Right lobe of liver (tissue), 6 donors: ENCODE measurements around the gene SV2B. TPM values are rescaled to one million over a fixed set of nuclear protein-coding genes. Genes with fewer than 3 reads are reported as not detected.

Source experiments
- ATAC-seq, 4 donors: fragments of 200-7000 bp; cut with Tn5 transposase; one replicate each; pipeline ENCODE4 v1.9.1; 2020; ENCODE audit warnings: mild to moderate bottlenecking in 4 of 4, moderate library complexity in 4 of 4
- DNase-seq, 3 donors: peaks; one replicate each; pipeline ENCODE4 v3.0.0-alpha.2; 2020
- H3K27ac ChIP-seq, 3 donors: fragments of 200-600 bp; one replicate each; pipeline ENCODE4 v1.8.0; 2022
- H3K27me3 ChIP-seq, 2 donors: fragments of 200-600 bp; one replicate each; pipeline ENCODE4 v1.8.0; 2022
- H3K36me3 ChIP-seq, 4 donors: fragments of 200-600 bp; sonication (generic) in 1 of 4; one replicate each; pipeline versions ENCODE4 v1.5.1 to v1.8.0; 2017 to 2022; ENCODE audit warnings: control low read depth in 1 of 4
- H3K4me1 ChIP-seq, 4 donors: fragments of 200-600 bp; sonication (generic) in 1 of 4; one replicate each; pipeline versions ENCODE4 v1.5.1 to v1.8.0; 2017 to 2022; ENCODE audit warnings: control low read depth in 1 of 4
- H3K4me3 ChIP-seq, 3 donors: fragments of 200-600 bp; one replicate each; pipeline ENCODE4 v1.8.0; 2022
- H3K9me3 ChIP-seq, 4 donors: fragments of 200-600 bp; sonication (generic) in 1 of 4; one replicate each; pipeline versions ENCODE4 v1.5.1 to v1.8.0; 2017 to 2022; ENCODE audit warnings: control low read depth in 1 of 4
- POLR2A ChIP-seq: fragments of 450-650 bp; IDR thresholded peaks from one replicate; pipeline ENCODE4 v1.6.1; 2017; ENCODE audit warnings: antibody characterized with exemption, mild to moderate bottlenecking
- WGBS: methylation state at CpG from one replicate; pipeline ENCODE4 v1.1.6; 2018; ENCODE audit warnings: low coverage, low lambda C conversion rate; ENCODE audit not compliant: insufficient coverage; ENCODE audit errors: missing lambda C conversion rate; 5-methylcytosine and 5-hydroxymethylcytosine counted together
- intact Hi-C, 2 donors: fragments of 100-400 bp; cut with DNase I; formaldehyde crosslinking; loops; one replicate each; pipeline versions ENCODE4 v1.11.2 to v1.14.1; 2022
- total RNA-seq, 6 experiments: library from RNA; depleted of rRNA in 2 of 6; stranded (reverse); fragments of >200 nt in 2 of 6; fragmentation: NEBNext Ultra II Directional in 3 of 6; extraction: Animal tissue kit (Norgen Biotek cat#: 25700) in 3 of 6; gene quantifications; one replicate each; pipeline versions ENCODE4 v1.1.0 to v1.2.4, GENCODE V29; 2016 to 2023
- TF ChIP-seq, protein P1 (sequence below), 4 donors: fragments of 200-600 bp in 3 of 4; fragments of 450-650 bp in 1 of 4; IDR thresholded peaks; one replicate each; pipeline versions ENCODE4 v1.5.1 to v1.8.0; 2016 to 2022; ENCODE audit warnings: antibody characterized with exemption in 4 of 4, mild to moderate bottlenecking in 2 of 4
- donor health status: DM: no; HTN: yes; CAD: no.
- donor health status: DM: no; HTN: no; CAD: no.
- donor health status: DM: no; HTN: no; CAD: no.
- donor health status: DM: no; HTN: yes; CAD: no.
- donor health status: DM: no; HTN: yes; CAD: no.

SV2B gene
- total RNA-seq, 6 experiments from 2014 or later = 0.06 to 0.81 (median 0.18) TPM; not detected in 1

GRCh38 chr15:91223863-91224262 lies 123.8 kb downstream of the SV2B start:
- Histone ChIP-seq H3K36me3 (no peaks in the 10 kb centered on the region), H3K9me3 (no peaks in the 10 kb centered on the region), H3K4me3 (no peak overlapping the region), H3K4me1 (peaks cover 0 to 6% (median 0%) of the 10 kb centered on the region in 4 donors), H3K27me3 (no peaks in the 10 kb centered on the region), H3K27ac (no peak overlapping the region)
- TF ChIP-seq POLR2A = no peak
- TF ChIP-seq, protein P1, sequence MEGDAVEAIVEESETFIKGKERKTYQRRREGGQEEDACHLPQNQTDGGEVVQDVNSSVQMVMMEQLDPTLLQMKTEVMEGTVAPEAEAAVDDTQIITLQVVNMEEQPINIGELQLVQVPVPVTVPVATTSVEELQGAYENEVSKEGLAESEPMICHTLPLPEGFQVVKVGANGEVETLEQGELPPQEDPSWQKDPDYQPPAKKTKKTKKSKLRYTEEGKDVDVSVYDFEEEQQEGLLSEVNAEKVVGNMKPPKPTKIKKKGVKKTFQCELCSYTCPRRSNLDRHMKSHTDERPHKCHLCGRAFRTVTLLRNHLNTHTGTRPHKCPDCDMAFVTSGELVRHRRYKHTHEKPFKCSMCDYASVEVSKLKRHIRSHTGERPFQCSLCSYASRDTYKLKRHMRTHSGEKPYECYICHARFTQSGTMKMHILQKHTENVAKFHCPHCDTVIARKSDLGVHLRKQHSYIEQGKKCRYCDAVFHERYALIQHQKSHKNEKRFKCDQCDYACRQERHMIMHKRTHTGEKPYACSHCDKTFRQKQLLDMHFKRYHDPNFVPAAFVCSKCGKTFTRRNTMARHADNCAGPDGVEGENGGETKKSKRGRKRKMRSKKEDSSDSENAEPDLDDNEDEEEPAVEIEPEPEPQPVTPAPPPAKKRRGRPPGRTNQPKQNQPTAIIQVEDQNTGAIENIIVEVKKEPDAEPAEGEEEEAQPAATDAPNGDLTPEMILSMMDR (IDR thresholded peaks at IDR 0.05) = no peak
- DNase-seq (no peak), ATAC-seq (no peak)
- intact Hi-C loops = loop anchor here in 1 of 2 donors (5.0 kb wide), 1 partner anchor 167 kb away; no protein-coding TSS in a partner anchor
- WGBS = 61% methylated on average over 3 of the region's 3 CpGs

DNA sequence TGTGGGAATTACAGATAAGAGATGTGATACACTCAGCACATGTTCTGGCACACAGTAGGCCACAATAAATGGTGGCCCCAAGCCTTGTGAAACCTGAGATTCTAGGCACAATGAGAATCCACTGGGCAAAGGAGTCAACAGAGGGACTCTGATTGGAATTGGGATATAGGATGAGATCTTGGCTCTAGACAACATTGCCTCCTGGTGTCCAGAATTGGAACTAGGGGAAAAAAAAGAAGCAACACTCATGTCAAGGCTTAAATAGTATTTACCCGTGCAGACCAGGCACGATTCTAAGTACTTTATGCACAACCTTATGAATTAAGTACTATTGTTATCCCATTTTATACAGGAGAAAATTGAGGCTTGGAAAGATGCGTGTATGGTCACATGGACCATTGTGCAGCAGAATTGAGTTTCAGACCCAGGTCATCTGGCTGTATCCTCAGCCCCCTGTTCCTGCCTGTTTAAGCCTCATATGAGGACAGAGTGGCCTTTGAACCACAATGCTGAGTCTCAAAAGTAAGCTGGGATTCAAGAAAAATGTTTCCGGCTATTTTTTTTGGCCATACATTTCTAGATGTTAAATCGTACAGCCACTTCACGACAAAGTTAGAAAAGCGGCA lies 124.8 kb downstream of the SV2B start:
- Histone ChIP-seq H3K27ac (no peak overlapping the region), H3K9me3 (no peaks in the 10 kb centered on the region), H3K27me3 (no peaks in the 10 kb centered on the region), H3K36me3 (no peaks in the 10 kb centered on the region), H3K4me1 (peaks cover 0 to 6% (median 0%) of the 10 kb centered on the region in 4 donors), H3K4me3 (no peak overlapping the region)
- DNase-seq = no peak
- intact Hi-C loops = loop anchor here (5.0 kb wide), 1 partner anchor 168 kb away; no protein-coding TSS in a partner anchor
- TF ChIP-seq, protein P1 (IDR thresholded peaks at IDR 0.05) = peak; percentile 68 to 84 (median 78)
- TF ChIP-seq POLR2A = no peak
- ATAC-seq = peak; percentile 75 to 85 (median 76)
- WGBS = 53% methylated on average over 7 of the region's 7 CpGs

DNA sequence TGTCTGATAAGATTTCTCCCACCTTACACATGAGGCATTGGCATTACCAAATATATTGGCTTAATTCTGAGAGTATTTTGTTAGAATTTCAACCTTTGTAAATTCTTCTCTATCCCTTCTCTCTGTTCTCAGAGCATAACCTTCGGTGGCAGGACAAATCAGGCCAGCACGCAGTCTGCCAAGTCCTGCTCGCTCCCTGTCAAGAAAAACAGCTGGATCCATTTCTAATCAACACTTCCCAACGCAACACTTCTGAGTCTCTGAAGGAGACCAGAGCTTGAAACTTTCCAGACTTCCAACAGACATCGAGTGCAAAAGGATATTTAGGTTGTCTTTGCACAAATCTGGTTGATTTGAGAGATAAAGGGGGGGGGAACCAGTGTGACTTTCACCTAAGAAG lies 125.7 kb downstream of the SV2B start:
- Histone ChIP-seq H3K27me3 (no peaks in the 10 kb centered on the region), H3K4me3 (no peak overlapping the region), H3K27ac (no peak overlapping the region), H3K36me3 (no peaks in the 10 kb centered on the region), H3K9me3 (no peaks in the 10 kb centered on the region), H3K4me1 (peaks cover 0 to 6% (median 0%) of the 10 kb centered on the region in 4 donors)
- no peak for TF ChIP-seq POLR2A
- WGBS = 67% methylated on average over 5 of the region's 5 CpGs
- no peak for ATAC-seq
- intact Hi-C loops = loop anchor here in 1 of 2 donors (5.0 kb wide), 1 partner anchor 168 kb away; no protein-coding TSS in a partner anchor
- no peak for DNase-seq

DNA sequence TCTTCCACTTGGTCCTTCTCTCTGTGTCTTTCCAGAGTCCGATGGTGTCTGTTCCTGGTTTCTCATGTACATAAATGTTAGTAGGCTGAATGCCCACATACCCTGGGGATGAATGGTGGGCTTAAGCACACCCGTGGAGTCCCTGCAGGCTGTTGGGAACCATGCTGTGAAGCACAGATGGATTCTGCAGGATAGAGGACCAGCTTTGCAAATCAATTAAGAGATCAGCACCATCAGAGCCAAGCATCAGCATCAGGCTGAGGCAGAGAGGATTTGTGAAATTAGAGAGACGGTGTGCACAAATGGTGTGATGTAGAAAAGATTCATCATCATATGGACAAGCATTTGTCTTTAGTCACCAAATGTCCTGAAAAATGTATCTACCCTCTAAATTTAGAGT lies 127.1 kb downstream of the SV2B start:
- Histone ChIP-seq H3K36me3 (no peaks in the 10 kb centered on the region), H3K27ac (no peak overlapping the region), H3K4me1 (peaks cover 0 to 6% (median 0%) of the 10 kb centered on the region in 4 donors), H3K27me3 (no peaks in the 10 kb centered on the region), H3K4me3 (no peak overlapping the region), H3K9me3 (no peaks in the 10 kb centered on the region)
- TF ChIP-seq, protein P1 (IDR thresholded peaks at IDR 0.05) = no peak
- no peak for TF ChIP-seq POLR2A
- ATAC-seq (no peak), DNase-seq (no peak)
- intact Hi-C loops = loop anchor here in 1 of 2 donors (5.0 kb wide), 1 partner anchor 170 kb away; no protein-coding TSS in a partner anchor
- 58% methylated on average over 3 of the region's 3 CpGs for WGBS

DNA sequence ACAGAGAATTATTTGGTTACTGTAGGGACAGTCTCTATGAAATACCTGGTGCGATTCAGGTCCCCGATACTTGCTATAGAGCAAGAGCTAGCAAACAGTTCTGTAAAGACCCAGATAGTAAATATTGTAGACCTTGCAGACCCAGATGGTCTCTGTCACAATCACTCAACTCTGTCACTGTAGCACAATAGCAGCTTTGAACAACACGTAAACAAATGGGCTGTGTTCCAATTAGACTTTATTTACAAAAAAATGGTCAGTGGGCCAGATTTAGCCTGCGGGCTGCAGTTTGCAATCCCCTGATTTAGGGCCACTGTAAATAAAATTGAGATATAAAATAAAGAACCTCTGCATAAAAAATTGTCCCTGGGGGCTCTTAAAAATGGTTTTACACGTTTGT lies 127.7 kb downstream of the SV2B start:
- H3K27ac ChIP-seq = no peak overlapping the region
- WGBS = 56% methylated on average over 5 of the region's 5 CpGs
- H3K4me3 ChIP-seq = no peak overlapping the region
- H3K36me3 ChIP-seq = no peaks in the 10 kb centered on the region
- peaks cover 0 to 6% (median 0%) of the 10 kb centered on the region in 4 donors for H3K4me1 ChIP-seq
- intact Hi-C loops = loop anchor here in 1 of 2 donors (5.0 kb wide), 1 partner anchor 170 kb away; no protein-coding TSS in a partner anchor
- H3K9me3 ChIP-seq = no peaks in the 10 kb centered on the region
- ATAC-seq = no peak
- no peaks in the 10 kb centered on the region for H3K27me3 ChIP-seq
- no peak for TF ChIP-seq POLR2A
- DNase-seq = no peak
